Colonic mucosa (tissue), 4 donors: Measurements from ENCODE around the gene LEMD3. TPM values are rescaled to one million over a fixed set of nuclear protein-coding genes. Genes with fewer than 3 reads are reported as not detected.

Source experiments
- DNase-seq: peaks from one replicate; pipeline ENCODE4 v3.0.0-alpha.2; 2020
- H3K27ac ChIP-seq: fragments of 200-600 bp; one replicate; pipeline ENCODE4 v1.8.0; 2021
- H3K27me3 ChIP-seq: fragments of 200-600 bp; one replicate; pipeline ENCODE4 v1.8.0; 2021
- H3K36me3 ChIP-seq: fragments of 200-600 bp; one replicate; pipeline ENCODE4 v1.8.0; 2021
- H3K4me1 ChIP-seq: fragments of 200-600 bp; one replicate; pipeline ENCODE4 v1.8.0; 2021; ENCODE audit warnings: mild to moderate bottlenecking
- H3K4me3 ChIP-seq: fragments of 200-600 bp; one replicate; pipeline ENCODE4 v1.8.0; 2021
- H3K9ac ChIP-seq, 2 donors: one replicate each; pipeline ENCODE4 v1.7.0; 2013; ENCODE audit warnings: control low read depth in 2 of 2, low read depth in 2 of 2, low read length in 2 of 2
- H3K9me3 ChIP-seq: fragments of 200-600 bp; one replicate; pipeline ENCODE4 v1.8.0; 2021
- CTCF ChIP-seq: fragments of 200-600 bp; IDR thresholded peaks from one replicate; pipeline ENCODE4 v1.8.0; 2022; ENCODE audit warnings: antibody characterized with exemption, mild to moderate bottlenecking
- intact Hi-C: fragments of 100-400 bp; cut with DNase I; formaldehyde crosslinking; loops from one replicate; pipeline ENCODE4 v1.14.1; 2022
- total RNA-seq, 2 donors: library from RNA; stranded (reverse); fragmentation: NEBNext Ultra II Directional in 1 of 2; extraction: Animal tissue kit (Norgen Biotek cat#: 25700) in 1 of 2; gene quantifications; one replicate each; pipeline ENCODE4 v1.2.1, GENCODE V29; 2021
- donor health status: healthy.
- donor health status: DM: no; HTN: no; CAD: no.
- donor health status: DM: no; HTN: no; CAD: no.

The LEMD3 gene
- total RNA-seq, 2 donors from 2014 or later: 28.9 to 35.6 TPM

GRCh38 chr12:65229441-65229840 is 60.1 kb downstream of the LEMD3 start:
- Histone ChIP-seq H3K27me3 (no peaks in the 10 kb centered on the region), H3K9me3 (no peaks in the 10 kb centered on the region), H3K4me1 (no peaks in the 10 kb centered on the region), H3K27ac (no peak overlapping the region), H3K36me3 (no peaks in the 10 kb centered on the region), H3K4me3 (no peak overlapping the region), H3K9ac (no peak overlapping the region)
- DNase-seq: no peak
- intact Hi-C loops: no loop called here
- no peak for TF ChIP-seq CTCF

GRCh38 chr12:65232476-65233077 is 63.2 kb downstream of the LEMD3 start:
- intact Hi-C loops: no loop called here
- no peaks in the 10 kb centered on the region for H3K4me1 ChIP-seq
- H3K27ac ChIP-seq: no peak overlapping the region
- H3K9me3 ChIP-seq: no peaks in the 10 kb centered on the region
- no peak for TF ChIP-seq CTCF
- H3K4me3 ChIP-seq: no peak overlapping the region
- no peak overlapping the region for H3K9ac ChIP-seq
- no peaks in the 10 kb centered on the region for H3K27me3 ChIP-seq
- no peaks in the 10 kb centered on the region for H3K36me3 ChIP-seq
- DNase-seq: no peak

GRCh38 chr12:65237153-65237552 is 67.8 kb downstream of the LEMD3 start:
- Histone ChIP-seq H3K4me1 (no peaks in the 10 kb centered on the region), H3K9me3 (no peaks in the 10 kb centered on the region), H3K36me3 (no peaks in the 10 kb centered on the region), H3K4me3 (no peak overlapping the region), H3K9ac (no peak overlapping the region), H3K27me3 (no peaks in the 10 kb centered on the region), H3K27ac (no peak overlapping the region)
- no peak for DNase-seq
- intact Hi-C loops: no loop called here
- TF ChIP-seq CTCF: no peak

GRCh38 chr12:65238609-65239008 is 69.2 kb downstream of the LEMD3 start:
- H3K27ac ChIP-seq: no peak overlapping the region
- no peak for DNase-seq
- no peak overlapping the region for H3K4me3 ChIP-seq
- H3K9ac ChIP-seq: no peak overlapping the region
- intact Hi-C loops: no loop called here
- H3K9me3 ChIP-seq: no peaks in the 10 kb centered on the region
- no peaks in the 10 kb centered on the region for H3K36me3 ChIP-seq
- H3K27me3 ChIP-seq: no peaks in the 10 kb centered on the region
- no peaks in the 10 kb centered on the region for H3K4me1 ChIP-seq
- no peak for TF ChIP-seq CTCF

- no peak for TF ChIP-seq CTCF
- H3K36me3 ChIP-seq: no peaks in the 10 kb centered on the region
Observed at GRCh38 chr12:65248656-65249633, 79.6 kb downstream of the LEMD3 start.

More at GRCh38 chr12:65248656-65249633, 79.6 kb downstream of the LEMD3 start:
- Histone ChIP-seq H3K27ac (no peak overlapping the region), H3K27me3 (no peaks in the 10 kb centered on the region), H3K9me3 (no peaks in the 10 kb centered on the region), H3K4me1 (no peaks in the 10 kb centered on the region), H3K4me3 (no peak overlapping the region), H3K9ac (no peak overlapping the region)
- no peak for DNase-seq
- intact Hi-C loops: no loop called here
